HepG2 (cell line): Measurements from ENCODE around the gene LPAR1.

Experiments
- BRCA1 ChIP-seq: sonication (generic); formaldehyde crosslinking; IDR thresholded peaks from 2 replicates; pipeline ENCODE4 v1.4.0; 2020; ENCODE audit warnings: missing genetic modification reagents
- CEBPB ChIP-seq: IDR thresholded peaks from 2 replicates; pipeline ENCODE4 v1.6.1; 2011; ENCODE audit warnings: low read depth, low read length, improper control_type of control experiment, borderline replicate concordance
- HDAC1 ChIP-seq: sonication (generic); formaldehyde crosslinking; IDR thresholded peaks from 2 replicates; pipeline ENCODE4 v1.5.1; 2020; ENCODE audit warnings: mild to moderate bottlenecking, missing genetic modification reagents
- HDAC2 ChIP-seq: sonication (generic); formaldehyde crosslinking; IDR thresholded peaks from 2 replicates; pipeline ENCODE4 v1.4.0; 2020; ENCODE audit warnings: missing genetic modification reagents
- POLR2A ChIP-seq, 2 experiments: IDR thresholded peaks; 2 replicates each; pipeline ENCODE4 v1.6.1; 2011; ENCODE audit warnings: low read depth in 2 of 2, low read length in 2 of 2, mild to moderate bottlenecking in 1 of 2, moderate library complexity in 1 of 2; ENCODE audit not compliant: insufficient read depth in 1 of 2
- POLR2AphosphoS2 ChIP-seq: IDR thresholded peaks from 2 replicates; pipeline ENCODE4 v1.6.1; 2011; ENCODE audit warnings: low read depth, low read length, improper control_type of control experiment
- ZNF329 ChIP-seq: sonication (generic); formaldehyde crosslinking; IDR thresholded peaks from 2 replicates; pipeline ENCODE4 v1.9.0; 2021; ENCODE audit warnings: low read depth, mild to moderate bottlenecking, missing genetic modification reagents
- TF ChIP-seq, protein P1 (sequence below): sonication (generic); formaldehyde crosslinking; IDR thresholded peaks from 2 replicates; pipeline ENCODE4 v1.4.0; 2020; ENCODE audit warnings: missing genetic modification reagents
- TF ChIP-seq, protein P2 (sequence below): sonication (generic); formaldehyde crosslinking; IDR thresholded peaks from 2 replicates; pipeline ENCODE4 v1.5.0; 2020; ENCODE audit warnings: mild to moderate bottlenecking, missing genetic modification reagents, moderate library complexity
- TF ChIP-seq, protein P3 (sequence below): sonication (generic); formaldehyde crosslinking; IDR thresholded peaks from 2 replicates; pipeline ENCODE4 v1.4.0; 2020; ENCODE audit warnings: missing genetic modification reagents
- TF ChIP-seq, protein P4 (sequence below): conservative IDR thresholded peaks from 2 replicates; pipeline ENCODE4 v1.6.1; 2018; ENCODE audit warnings: missing genetic modification reagents
- TF ChIP-seq, protein P5 (sequence below): fragments of 450-650 bp; IDR thresholded peaks from 2 replicates; pipeline ENCODE4 v1.6.1; 2016

DNA sequence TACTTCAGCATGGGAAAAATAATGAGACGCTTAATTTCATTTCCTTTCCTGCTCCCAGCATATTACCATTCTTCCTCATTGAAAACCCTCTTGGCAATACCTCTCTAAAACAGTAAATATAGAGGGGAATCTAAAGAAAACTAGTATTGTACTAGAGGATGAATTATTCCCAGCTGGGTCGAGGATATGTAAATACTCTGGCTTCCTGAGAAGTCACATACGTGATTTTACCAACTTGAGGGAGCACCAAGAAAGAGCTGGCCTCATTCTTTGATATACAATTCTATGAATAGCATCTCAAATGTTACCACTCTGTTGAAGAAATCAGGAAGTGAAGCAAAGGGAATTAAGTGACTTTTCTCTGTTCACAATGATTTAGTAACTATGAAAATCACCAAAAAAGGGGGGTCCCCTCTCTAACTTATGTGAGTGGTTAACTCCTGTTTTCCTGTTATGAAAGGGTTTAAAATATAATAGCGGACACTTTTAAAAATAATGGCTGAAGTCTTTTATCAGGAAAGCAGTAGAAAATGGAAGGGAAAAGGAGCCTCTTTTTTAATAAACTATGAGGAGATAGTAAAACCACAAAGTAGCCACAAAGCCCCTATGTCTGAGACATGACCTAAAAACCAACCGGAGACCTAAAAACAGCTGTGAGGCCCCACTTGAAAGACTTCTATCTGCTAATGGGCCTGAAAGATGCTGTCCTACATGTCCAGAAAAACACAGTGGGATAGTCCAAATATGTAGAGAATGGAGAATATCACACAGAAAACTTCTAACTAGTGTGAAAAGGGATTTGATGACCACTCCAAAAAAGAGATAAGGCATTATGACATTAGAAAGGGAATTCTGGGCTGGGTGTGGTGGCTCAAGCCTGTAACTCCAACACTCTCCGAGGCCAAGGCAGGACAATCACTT lies 42.6 kb downstream of the LPAR1 start:
- TF ChIP-seq CEBPB (no peak), HDAC1 (no peak), POLR2AphosphoS2 (no peak), HDAC2 (CRISPR knock-in tag) (no peak), POLR2A (IDR thresholded peaks at IDR 0.05; ENCODE audit: insufficient read depth in 1 of 2, low read depth in 2 of 2, low read length in 2 of 2) (no peak), ZNF329 (CRISPR knock-in tag) (no peak), BRCA1 (CRISPR knock-in tag) (no peak)
- TF ChIP-seq, protein P1, sequence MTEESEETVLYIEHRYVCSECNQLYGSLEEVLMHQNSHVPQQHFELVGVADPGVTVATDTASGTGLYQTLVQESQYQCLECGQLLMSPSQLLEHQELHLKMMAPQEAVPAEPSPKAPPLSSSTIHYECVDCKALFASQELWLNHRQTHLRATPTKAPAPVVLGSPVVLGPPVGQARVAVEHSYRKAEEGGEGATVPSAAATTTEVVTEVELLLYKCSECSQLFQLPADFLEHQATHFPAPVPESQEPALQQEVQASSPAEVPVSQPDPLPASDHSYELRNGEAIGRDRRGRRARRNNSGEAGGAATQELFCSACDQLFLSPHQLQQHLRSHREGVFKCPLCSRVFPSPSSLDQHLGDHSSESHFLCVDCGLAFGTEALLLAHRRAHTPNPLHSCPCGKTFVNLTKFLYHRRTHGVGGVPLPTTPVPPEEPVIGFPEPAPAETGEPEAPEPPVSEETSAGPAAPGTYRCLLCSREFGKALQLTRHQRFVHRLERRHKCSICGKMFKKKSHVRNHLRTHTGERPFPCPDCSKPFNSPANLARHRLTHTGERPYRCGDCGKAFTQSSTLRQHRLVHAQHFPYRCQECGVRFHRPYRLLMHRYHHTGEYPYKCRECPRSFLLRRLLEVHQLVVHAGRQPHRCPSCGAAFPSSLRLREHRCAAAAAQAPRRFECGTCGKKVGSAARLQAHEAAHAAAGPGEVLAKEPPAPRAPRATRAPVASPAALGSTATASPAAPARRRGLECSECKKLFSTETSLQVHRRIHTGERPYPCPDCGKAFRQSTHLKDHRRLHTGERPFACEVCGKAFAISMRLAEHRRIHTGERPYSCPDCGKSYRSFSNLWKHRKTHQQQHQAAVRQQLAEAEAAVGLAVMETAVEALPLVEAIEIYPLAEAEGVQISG (CRISPR knock-in tag): no peak
- TF ChIP-seq, protein P2, sequence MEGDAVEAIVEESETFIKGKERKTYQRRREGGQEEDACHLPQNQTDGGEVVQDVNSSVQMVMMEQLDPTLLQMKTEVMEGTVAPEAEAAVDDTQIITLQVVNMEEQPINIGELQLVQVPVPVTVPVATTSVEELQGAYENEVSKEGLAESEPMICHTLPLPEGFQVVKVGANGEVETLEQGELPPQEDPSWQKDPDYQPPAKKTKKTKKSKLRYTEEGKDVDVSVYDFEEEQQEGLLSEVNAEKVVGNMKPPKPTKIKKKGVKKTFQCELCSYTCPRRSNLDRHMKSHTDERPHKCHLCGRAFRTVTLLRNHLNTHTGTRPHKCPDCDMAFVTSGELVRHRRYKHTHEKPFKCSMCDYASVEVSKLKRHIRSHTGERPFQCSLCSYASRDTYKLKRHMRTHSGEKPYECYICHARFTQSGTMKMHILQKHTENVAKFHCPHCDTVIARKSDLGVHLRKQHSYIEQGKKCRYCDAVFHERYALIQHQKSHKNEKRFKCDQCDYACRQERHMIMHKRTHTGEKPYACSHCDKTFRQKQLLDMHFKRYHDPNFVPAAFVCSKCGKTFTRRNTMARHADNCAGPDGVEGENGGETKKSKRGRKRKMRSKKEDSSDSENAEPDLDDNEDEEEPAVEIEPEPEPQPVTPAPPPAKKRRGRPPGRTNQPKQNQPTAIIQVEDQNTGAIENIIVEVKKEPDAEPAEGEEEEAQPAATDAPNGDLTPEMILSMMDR (CRISPR knock-in tag): no peak
- TF ChIP-seq, protein P3, sequence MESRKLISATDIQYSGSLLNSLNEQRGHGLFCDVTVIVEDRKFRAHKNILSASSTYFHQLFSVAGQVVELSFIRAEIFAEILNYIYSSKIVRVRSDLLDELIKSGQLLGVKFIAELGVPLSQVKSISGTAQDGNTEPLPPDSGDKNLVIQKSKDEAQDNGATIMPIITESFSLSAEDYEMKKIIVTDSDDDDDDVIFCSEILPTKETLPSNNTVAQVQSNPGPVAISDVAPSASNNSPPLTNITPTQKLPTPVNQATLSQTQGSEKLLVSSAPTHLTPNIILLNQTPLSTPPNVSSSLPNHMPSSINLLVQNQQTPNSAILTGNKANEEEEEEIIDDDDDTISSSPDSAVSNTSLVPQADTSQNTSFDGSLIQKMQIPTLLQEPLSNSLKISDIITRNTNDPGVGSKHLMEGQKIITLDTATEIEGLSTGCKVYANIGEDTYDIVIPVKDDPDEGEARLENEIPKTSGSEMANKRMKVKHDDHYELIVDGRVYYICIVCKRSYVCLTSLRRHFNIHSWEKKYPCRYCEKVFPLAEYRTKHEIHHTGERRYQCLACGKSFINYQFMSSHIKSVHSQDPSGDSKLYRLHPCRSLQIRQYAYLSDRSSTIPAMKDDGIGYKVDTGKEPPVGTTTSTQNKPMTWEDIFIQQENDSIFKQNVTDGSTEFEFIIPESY (CRISPR knock-in tag): no peak
- TF ChIP-seq, protein P4, sequence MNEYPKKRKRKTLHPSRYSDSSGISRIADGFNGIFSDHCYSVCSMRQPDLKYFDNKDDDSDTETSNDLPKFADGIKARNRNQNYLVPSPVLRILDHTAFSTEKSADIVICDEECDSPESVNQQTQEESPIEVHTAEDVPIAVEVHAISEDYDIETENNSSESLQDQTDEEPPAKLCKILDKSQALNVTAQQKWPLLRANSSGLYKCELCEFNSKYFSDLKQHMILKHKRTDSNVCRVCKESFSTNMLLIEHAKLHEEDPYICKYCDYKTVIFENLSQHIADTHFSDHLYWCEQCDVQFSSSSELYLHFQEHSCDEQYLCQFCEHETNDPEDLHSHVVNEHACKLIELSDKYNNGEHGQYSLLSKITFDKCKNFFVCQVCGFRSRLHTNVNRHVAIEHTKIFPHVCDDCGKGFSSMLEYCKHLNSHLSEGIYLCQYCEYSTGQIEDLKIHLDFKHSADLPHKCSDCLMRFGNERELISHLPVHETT (CRISPR knock-in tag): no peak
- TF ChIP-seq, protein P5, sequence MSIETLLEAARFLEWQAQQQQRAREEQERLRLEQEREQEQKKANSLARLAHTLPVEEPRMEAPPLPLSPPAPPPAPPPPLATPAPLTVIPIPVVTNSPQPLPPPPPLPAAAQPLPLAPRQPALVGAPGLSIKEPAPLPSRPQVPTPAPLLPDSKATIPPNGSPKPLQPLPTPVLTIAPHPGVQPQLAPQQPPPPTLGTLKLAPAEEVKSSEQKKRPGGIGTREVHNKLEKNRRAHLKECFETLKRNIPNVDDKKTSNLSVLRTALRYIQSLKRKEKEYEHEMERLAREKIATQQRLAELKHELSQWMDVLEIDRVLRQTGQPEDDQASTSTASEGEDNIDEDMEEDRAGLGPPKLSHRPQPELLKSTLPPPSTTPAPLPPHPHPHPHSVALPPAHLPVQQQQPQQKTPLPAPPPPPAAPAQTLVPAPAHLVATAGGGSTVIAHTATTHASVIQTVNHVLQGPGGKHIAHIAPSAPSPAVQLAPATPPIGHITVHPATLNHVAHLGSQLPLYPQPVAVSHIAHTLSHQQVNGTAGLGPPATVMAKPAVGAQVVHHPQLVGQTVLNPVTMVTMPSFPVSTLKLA: no peak
